ENCODE measurements around the gene LAMB1.

Gene LAMB1

GRCh38 chr7:107998660-107999480 is 4.1 kb downstream of the LAMB1 start:
- no peak overlapping the region for H3K4me3 ChIP-seq (ENCODE audit: low read length)
- no peak for DNase-seq (ENCODE audit: low read depth)
- TF ChIP-seq CTCF (conservative IDR thresholded peaks at IDR 0.05; ENCODE audit: low read length) = no peak

- DNase-seq (ENCODE audit: low read depth) = no peak
- no peak for TF ChIP-seq CTCF (conservative IDR thresholded peaks at IDR 0.05; ENCODE audit: low read length)
Observed at GRCh38 chr7:107998150-107998549, 4.8 kb downstream of the LAMB1 start.

GRCh38 chr7:107996072-107996882 is 6.7 kb downstream of the LAMB1 start:
- no peak overlapping the region for H3K4me3 ChIP-seq (ENCODE audit: low read length)
- TF ChIP-seq CTCF (conservative IDR thresholded peaks at IDR 0.05; ENCODE audit: low read length) = no peak
- DNase-seq (ENCODE audit: low read depth) = peak; percentile 41

More at GRCh38 chr7:107998150-107998549, 4.8 kb downstream of the LAMB1 start:
- H3K4me3 ChIP-seq (ENCODE audit: low read length) = no peak overlapping the region

- peak; percentile 72 for DNase-seq (ENCODE audit: low read depth)
- H3K4me3 ChIP-seq (ENCODE audit: low read length) = no peak overlapping the region
- no peak for TF ChIP-seq CTCF (conservative IDR thresholded peaks at IDR 0.05; ENCODE audit: low read length)
Observed at GRCh38 chr7:107995184-107996071, 7.5 kb downstream of the LAMB1 start.

- H3K4me3 ChIP-seq (ENCODE audit: low read length) = no peak overlapping the region
- TF ChIP-seq CTCF (conservative IDR thresholded peaks at IDR 0.05; ENCODE audit: low read length) = no peak
- peak; percentile 65 for DNase-seq (ENCODE audit: low read depth)
Observed at GRCh38 chr7:107994421-107995030, 8.4 kb downstream of the LAMB1 start.

- H3K4me3 ChIP-seq (ENCODE audit: low read length) = no peak overlapping the region
- no peak for TF ChIP-seq CTCF (conservative IDR thresholded peaks at IDR 0.05; ENCODE audit: low read length)
- DNase-seq (ENCODE audit: low read depth) = peak; percentile 27
Observed at GRCh38 chr7:107993891-107994291, 9.1 kb downstream of the LAMB1 start.

All from AG10803 (cell line).